Neuronal stem cell (in vitro differentiated cells): Measurements from ENCODE around the gene C1orf52.

ENCODE experiments used
- DNase-seq: peaks from one replicate; pipeline ENCODE4 v3.0.0-alpha.2; 2013; ENCODE audit warnings: low spot score
- H2AFZ ChIP-seq: one replicate; pipeline ENCODE4 v1.6.1; 2013; ENCODE audit warnings: mild to moderate bottlenecking, low read length, inconsistent platforms
- H2AK5ac ChIP-seq: 2 replicates; pipeline ENCODE4 v1.6.1; 2013; ENCODE audit warnings: low read depth, mild to moderate bottlenecking, inconsistent platforms, low read length, moderate library complexity, mixed read lengths
- H2BK120ac ChIP-seq: 2 replicates; pipeline ENCODE4 v1.6.1; 2013; ENCODE audit warnings: low read depth, mild to moderate bottlenecking, inconsistent platforms, low read length, moderate library complexity, mixed read lengths
- H2BK12ac ChIP-seq: one replicate; pipeline ENCODE4 v1.6.1; 2013; ENCODE audit warnings: low read length, inconsistent platforms
- H2BK15ac ChIP-seq: 2 replicates; pipeline ENCODE4 v1.6.1; 2013; ENCODE audit warnings: mild to moderate bottlenecking, low read length, inconsistent platforms, mixed read lengths
- H2BK5ac ChIP-seq: one replicate; pipeline ENCODE4 v1.6.1; 2013; ENCODE audit warnings: inconsistent platforms, mild to moderate bottlenecking, low read length, moderate library complexity
- H3K14ac ChIP-seq: one replicate; pipeline ENCODE4 v1.6.1; 2013; ENCODE audit warnings: low read length, inconsistent platforms
- H3K18ac ChIP-seq: 2 replicates; pipeline ENCODE4 v1.6.1; 2013; ENCODE audit warnings: low read length, inconsistent platforms
- H3K23ac ChIP-seq: 2 replicates; pipeline ENCODE4 v1.6.1; 2013; ENCODE audit warnings: low read depth, mild to moderate bottlenecking, mixed read lengths, low read length, inconsistent platforms; ENCODE audit not compliant: poor library complexity
- H3K27ac ChIP-seq: replicated peaks from 3 replicates; pipeline ENCODE4 v1.5.1; 2013; ENCODE audit warnings: low read length, inconsistent platforms
- H3K27me3 ChIP-seq, 3 experiments: 2 replicates each; pipeline ENCODE4 v1.6.1; 2013; ENCODE audit warnings: low read length in 3 of 3, mild to moderate bottlenecking in 2 of 3, inconsistent platforms in 1 of 3, low read depth in 1 of 3, mixed read lengths in 1 of 3, moderate library complexity in 1 of 3; ENCODE audit not compliant: control insufficient read depth in 3 of 3, insufficient read depth in 3 of 3
- H3K36me3 ChIP-seq, 2 donors: replicated peaks in 1 of 2; 2 replicates each; pipeline ENCODE4 v1.6.1; 2013; ENCODE audit warnings: low read length in 2 of 2; ENCODE audit not compliant: control insufficient read depth in 2 of 2, insufficient read depth in 2 of 2
- H3K4ac ChIP-seq: 2 replicates; pipeline ENCODE4 v1.6.1; 2013; ENCODE audit warnings: inconsistent platforms, mild to moderate bottlenecking, low read length, moderate library complexity
- H3K4me1 ChIP-seq, 2 donors: 1 replicate in 1 of 2; 2 replicates in 1 of 2; pipeline ENCODE4 v1.6.1; 2013; ENCODE audit warnings: low read length in 2 of 2, low read depth in 1 of 2; ENCODE audit not compliant: control insufficient read depth in 2 of 2, insufficient read depth in 1 of 2
- H3K4me2 ChIP-seq: one replicate; pipeline ENCODE4 v1.6.1; 2013; ENCODE audit warnings: mild to moderate bottlenecking, low read length, inconsistent platforms; ENCODE audit not compliant: insufficient read depth, poor library complexity, severe bottlenecking
- H3K4me3 ChIP-seq, 2 donors: 2 replicates each; pipeline ENCODE4 v1.5.1; 2013; ENCODE audit warnings: low read length in 2 of 2, mild to moderate bottlenecking in 2 of 2, inconsistent platforms in 1 of 2, moderate library complexity in 1 of 2
- H3K79me1 ChIP-seq: one replicate; pipeline ENCODE4 v1.6.1; 2013; ENCODE audit warnings: low read depth, mild to moderate bottlenecking, inconsistent platforms, low read length, moderate library complexity
- H3K9ac ChIP-seq: one replicate; pipeline ENCODE4 v1.6.1; 2013; ENCODE audit warnings: mild to moderate bottlenecking, low read depth, low read length, inconsistent platforms; ENCODE audit not compliant: poor library complexity
- H3K9me3 ChIP-seq, 2 donors: replicated peaks in 1 of 2; 2 replicates each; pipeline versions ENCODE3 to v1.6.1; 2013; ENCODE audit warnings: low read length in 2 of 2, mild to moderate bottlenecking in 2 of 2, inconsistent platforms in 1 of 2, low read depth in 1 of 2, mixed read lengths in 1 of 2, moderate library complexity in 1 of 2; ENCODE audit not compliant: control insufficient read depth in 2 of 2, insufficient read depth in 1 of 2
- H4K8ac ChIP-seq: one replicate; pipeline ENCODE4 v1.6.1; 2013; ENCODE audit warnings: low read depth, mild to moderate bottlenecking, inconsistent platforms, low read length, moderate library complexity
- H4K91ac ChIP-seq: one replicate; pipeline ENCODE4 v1.6.1; 2013; ENCODE audit warnings: low read length, low read depth, mild to moderate bottlenecking, inconsistent platforms; ENCODE audit not compliant: poor library complexity
- WGBS, 2 donors: extraction: QIAGEN DNeasy Blood & Tissue Kit; methylation state at CpG; one replicate each; pipeline ENCODE4 v1.1.7; 2013; ENCODE audit warnings: missing lambda C conversion rate in 2 of 2, mixed read lengths in 1 of 2; ENCODE audit not compliant: insufficient read length in 2 of 2, insufficient replicate concordance in 1 of 2; ENCODE audit errors: extremely low coverage in 2 of 2; 5-methylcytosine and 5-hydroxymethylcytosine counted together

The C1orf52 gene

GRCh38 chr1:85283475-85284199, 24.2 kb upstream of the C1orf52 start:
- no peak overlapping the region for H4K8ac ChIP-seq

GRCh38 chr1:85282424-85282823, 23.0 kb upstream of the C1orf52 start:
- no peak overlapping the region for H2AK5ac ChIP-seq
- no peaks in the 10 kb centered on the region for H3K9me3 ChIP-seq
- H3K4me1 ChIP-seq = no peaks in the 10 kb centered on the region
- no peaks in the 10 kb centered on the region for H3K36me3 ChIP-seq
- no peak overlapping the region for H3K14ac ChIP-seq
- H3K27me3 ChIP-seq = no peaks in the 10 kb centered on the region
- H2AFZ ChIP-seq = no peak overlapping the region
- H3K4ac ChIP-seq = no peak overlapping the region
- H3K9ac ChIP-seq = no peak overlapping the region
- H3K4me3 ChIP-seq = no peak overlapping the region
- H3K27ac ChIP-seq = no peak overlapping the region
- no peak overlapping the region for H3K4me2 ChIP-seq
- no peak overlapping the region for H4K91ac ChIP-seq
- H2BK15ac ChIP-seq = no peak overlapping the region
- no peaks in the 10 kb centered on the region for H3K79me1 ChIP-seq
- WGBS, 2 donors = no CpG with 5 or more reads among the region's 1 CpG
- H4K8ac ChIP-seq = no peak overlapping the region
- no peak overlapping the region for H2BK5ac ChIP-seq
- no peak overlapping the region for H2BK12ac ChIP-seq
- no peak overlapping the region for H3K18ac ChIP-seq
- H2BK120ac ChIP-seq = no peak overlapping the region
- no peak overlapping the region for H3K23ac ChIP-seq
- no peak for DNase-seq

More at GRCh38 chr1:85283475-85284199, 24.2 kb upstream of the C1orf52 start:
- Histone ChIP-seq H2AFZ (no peak overlapping the region), H3K9ac (no peak overlapping the region), H3K9me3 (no peaks in the 10 kb centered on the region), H2BK120ac (no peak overlapping the region), H4K91ac (peak overlapping the region; percentile 53), H2AK5ac (peak overlapping the region; percentile 49), H2BK12ac (no peak overlapping the region), H3K4me3 (no peak overlapping the region), H3K27me3 (no peaks in the 10 kb centered on the region), H3K27ac (no peak overlapping the region), H3K79me1 (no peaks in the 10 kb centered on the region), H3K4me1 (no peaks in the 10 kb centered on the region), H3K4ac (no peak overlapping the region), H3K23ac (no peak overlapping the region), H3K18ac (peak overlapping the region; percentile 44), H3K14ac (no peak overlapping the region), H3K36me3 (no peaks in the 10 kb centered on the region), H2BK15ac (peak overlapping the region; percentile 21), H2BK5ac (no peak overlapping the region), H3K4me2 (no peak overlapping the region)
- no peak for DNase-seq
- WGBS, 2 donors = no CpG with 5 or more reads among the region's 11 CpGs

GRCh38 chr1:85280636-85281035, 21.2 kb upstream of the C1orf52 start:
- Histone ChIP-seq H3K18ac (no peak overlapping the region), H3K36me3 (no peaks in the 10 kb centered on the region), H2BK120ac (no peak overlapping the region), H2BK5ac (no peak overlapping the region), H4K8ac (no peak overlapping the region), H2BK12ac (no peak overlapping the region), H3K4me2 (no peak overlapping the region), H3K4me1 (no peaks in the 10 kb centered on the region), H4K91ac (no peak overlapping the region), H3K9me3 (no peaks in the 10 kb centered on the region), H2AFZ (no peak overlapping the region), H3K9ac (no peak overlapping the region), H2BK15ac (no peak overlapping the region), H3K14ac (no peak overlapping the region), H3K79me1 (no peaks in the 10 kb centered on the region), H2AK5ac (no peak overlapping the region), H3K27ac (no peak overlapping the region), H3K4ac (no peak overlapping the region), H3K4me3 (no peak overlapping the region), H3K27me3 (no peaks in the 10 kb centered on the region), H3K23ac (no peak overlapping the region)
- no peak for DNase-seq
- WGBS, 2 donors = no CpG with 5 or more reads among the region's 4 CpGs

GRCh38 chr1:85279458-85280080, 20.1 kb upstream of the C1orf52 start:
- H3K27ac ChIP-seq = no peak overlapping the region
- H3K79me1 ChIP-seq = no peaks in the 10 kb centered on the region
- H2AK5ac ChIP-seq = no peak overlapping the region
- H4K91ac ChIP-seq = no peak overlapping the region
- H3K18ac ChIP-seq = no peak overlapping the region
- H2BK12ac ChIP-seq = no peak overlapping the region
- H3K27me3 ChIP-seq = no peaks in the 10 kb centered on the region
- no peak overlapping the region for H2AFZ ChIP-seq
- H3K4me3 ChIP-seq = no peak overlapping the region
- H3K4me1 ChIP-seq = peaks cover 2 to 4% of the 10 kb centered on the region in 2 donors
- H3K9ac ChIP-seq = no peak overlapping the region
- H3K36me3 ChIP-seq = no peaks in the 10 kb centered on the region
- no CpG with 5 or more reads among the region's 10 CpGs for WGBS, 2 donors
- no peak overlapping the region for H3K14ac ChIP-seq
- no peak overlapping the region for H3K4ac ChIP-seq
- no peak overlapping the region for H2BK120ac ChIP-seq
- H2BK15ac ChIP-seq = no peak overlapping the region
- no peak overlapping the region for H3K4me2 ChIP-seq
- no peak overlapping the region for H4K8ac ChIP-seq
- H2BK5ac ChIP-seq = no peak overlapping the region
- no peak for DNase-seq
- H3K9me3 ChIP-seq = no peaks in the 10 kb centered on the region
- no peak overlapping the region for H3K23ac ChIP-seq
